Measurements from ENCODE around the gene CLDN11.

CLDN11 gene

DNA sequence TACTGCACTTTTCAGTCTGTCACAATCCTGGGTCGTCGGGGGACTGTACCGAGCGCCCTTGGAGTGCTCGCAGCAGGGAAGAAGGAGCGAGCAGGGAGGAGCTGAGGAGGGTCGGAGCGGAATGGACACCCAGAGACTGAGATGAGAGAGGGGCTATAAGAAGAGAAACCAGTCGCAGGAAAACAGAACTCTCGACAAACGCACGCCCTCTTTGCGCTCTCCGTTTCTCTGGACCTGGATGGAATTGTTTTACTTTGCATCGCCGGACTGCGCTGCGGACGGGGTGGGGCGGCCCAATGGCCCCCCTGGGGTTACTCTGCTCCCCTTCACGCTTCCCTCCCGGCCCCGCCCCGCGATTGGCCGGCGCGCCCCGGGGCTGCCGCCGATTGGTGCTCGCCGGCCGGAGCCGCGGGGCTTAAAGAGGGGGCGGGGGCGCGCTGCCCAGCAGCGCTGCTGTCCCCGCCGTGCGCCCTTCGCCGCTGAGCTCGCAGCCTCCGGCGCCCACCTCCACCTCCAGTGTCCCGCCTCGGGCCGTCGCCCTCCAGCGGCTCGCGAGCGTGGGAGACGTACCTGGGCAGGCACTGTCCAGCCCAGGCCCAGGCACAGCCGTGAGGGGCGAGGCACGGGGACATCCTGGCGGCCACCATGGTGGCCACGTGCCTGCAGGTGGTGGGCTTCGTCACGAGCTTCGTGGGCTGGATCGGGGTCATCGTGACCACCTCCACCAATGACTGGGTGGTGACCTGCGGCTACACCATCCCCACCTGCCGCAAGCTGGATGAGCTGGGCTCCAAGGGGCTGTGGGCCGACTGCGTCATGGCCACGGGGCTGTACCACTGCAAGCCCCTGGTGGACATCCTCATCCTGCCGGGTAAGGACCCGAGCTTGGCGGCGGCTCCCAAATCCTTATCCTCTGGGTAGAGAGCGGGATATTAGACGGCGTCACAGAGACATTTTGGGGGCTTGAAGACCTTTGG is at the start of gene CLDN11:
Gene CLDN11, plus strand, starts transcription at position 447 of the 977 bp plus-strand sequence. Its CDS starts 199 bp downstream, at position 646.
- peak in 48 of 58 donors; percentile 16 to 83 (median 56) for DNase-seq

DNA sequence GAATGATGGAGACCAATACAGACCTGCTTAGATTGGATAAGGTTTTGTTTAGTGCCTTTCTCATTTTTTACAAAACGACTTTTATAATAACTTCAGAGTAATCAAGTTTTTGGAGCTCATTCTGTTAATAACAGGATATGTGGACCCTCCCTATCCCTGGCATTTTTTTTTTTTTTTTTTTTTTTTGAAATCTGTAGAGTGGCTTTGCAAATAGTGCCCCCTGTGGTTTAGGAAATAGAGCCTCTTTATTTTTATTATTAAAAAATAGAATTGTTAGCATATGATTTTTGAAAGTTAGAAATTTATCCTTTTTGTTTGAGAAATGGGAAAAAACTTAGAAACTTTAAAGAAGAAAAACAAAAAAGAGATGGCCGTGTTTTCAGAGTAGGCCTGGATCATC is 49.7 kb upstream of the CLDN11 start:
- no peak for DNase-seq

DNA sequence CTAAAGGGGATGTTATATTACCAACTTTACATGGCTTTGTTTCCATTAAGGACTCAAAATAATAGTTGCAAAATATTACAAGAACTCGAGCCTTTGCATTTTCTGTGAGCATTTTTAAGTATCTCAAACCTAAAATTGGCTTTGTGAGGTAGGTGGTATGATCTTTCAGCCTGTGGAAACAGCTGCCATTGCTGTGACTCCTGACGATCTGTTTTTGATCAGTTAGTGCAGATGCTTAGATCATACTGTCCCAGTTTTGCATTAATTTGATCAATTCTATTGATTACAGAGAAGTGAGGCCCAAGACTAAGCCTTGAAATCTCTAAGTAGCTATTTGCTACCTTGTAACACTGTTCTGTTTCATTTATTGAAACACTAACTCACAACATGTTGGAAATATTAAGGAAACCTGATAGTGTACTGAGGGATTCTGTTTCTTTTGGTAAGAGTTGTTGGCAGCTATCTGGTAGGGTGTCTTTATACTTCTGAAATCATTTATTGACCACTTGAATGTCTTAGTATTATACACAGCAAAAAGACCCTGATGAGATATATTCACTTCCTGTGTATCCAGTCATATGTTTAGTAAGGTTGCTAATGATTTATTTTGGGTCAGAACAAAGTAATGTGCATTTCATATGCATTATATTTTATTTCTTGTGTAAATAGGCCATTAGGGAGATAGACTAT is 46.3 kb upstream of the CLDN11 start:
- DNase-seq, result no peak

DNA sequence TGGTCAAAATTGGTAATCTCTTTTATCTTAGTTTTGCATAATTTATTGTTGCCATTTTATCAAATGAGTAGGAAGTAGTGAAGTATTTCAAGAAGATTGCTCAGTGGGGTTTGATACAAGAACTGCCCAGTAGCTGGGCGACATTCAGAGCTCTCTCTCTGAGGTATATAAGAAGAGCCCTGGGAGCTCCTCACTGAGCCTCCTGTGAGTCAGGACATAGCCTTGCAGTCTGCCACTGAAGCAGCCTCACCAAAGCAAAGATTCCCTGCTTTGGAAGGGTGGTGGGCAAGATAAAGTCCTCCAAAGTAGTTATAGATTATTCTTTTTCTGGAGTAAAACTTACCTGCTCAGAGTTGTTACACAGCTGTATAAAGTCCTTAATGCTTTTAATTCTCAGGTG is 35.1 kb upstream of the CLDN11 start:
- DNase-seq, result no peak

DNA sequence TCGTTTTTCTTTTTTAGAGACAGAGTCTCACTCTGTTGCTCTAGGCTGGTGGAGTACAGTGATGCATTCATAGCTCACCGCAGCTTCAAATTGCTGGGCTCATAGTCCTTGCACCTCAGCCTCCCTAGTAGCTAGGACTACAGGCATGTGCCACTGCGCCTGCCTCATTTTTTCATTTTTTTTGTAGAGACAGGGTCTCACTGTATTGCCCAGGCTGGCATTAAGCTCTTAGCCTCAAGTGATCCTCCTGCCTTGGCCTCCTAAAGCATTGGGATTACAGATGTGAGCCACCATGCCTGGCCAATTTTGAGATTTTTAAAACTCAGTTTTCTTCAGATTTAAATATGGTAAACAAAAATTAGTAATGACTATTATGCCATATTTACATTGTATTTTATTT is 32.2 kb upstream of the CLDN11 start:
- DNase-seq, result no peak

DNA sequence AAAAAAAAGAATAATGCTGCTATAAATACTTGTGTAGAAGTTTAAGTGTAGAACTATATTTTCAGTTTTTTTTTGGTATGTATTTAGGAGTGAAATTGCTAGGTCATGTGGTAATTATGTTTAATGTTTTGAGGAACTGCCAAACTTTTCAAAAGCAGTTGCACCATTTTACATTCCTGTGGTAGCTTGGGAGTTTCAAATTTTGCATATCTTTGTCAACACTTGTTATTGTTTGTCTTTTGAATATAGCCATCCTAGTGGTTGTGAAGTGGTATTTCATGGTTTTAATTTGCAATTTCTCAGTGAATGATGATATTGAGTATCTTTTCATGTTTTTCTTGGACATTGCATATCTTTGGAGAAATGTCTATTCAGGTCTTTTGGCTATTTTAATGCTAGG is 30.7 kb upstream of the CLDN11 start:
- no peak for DNase-seq

DNA sequence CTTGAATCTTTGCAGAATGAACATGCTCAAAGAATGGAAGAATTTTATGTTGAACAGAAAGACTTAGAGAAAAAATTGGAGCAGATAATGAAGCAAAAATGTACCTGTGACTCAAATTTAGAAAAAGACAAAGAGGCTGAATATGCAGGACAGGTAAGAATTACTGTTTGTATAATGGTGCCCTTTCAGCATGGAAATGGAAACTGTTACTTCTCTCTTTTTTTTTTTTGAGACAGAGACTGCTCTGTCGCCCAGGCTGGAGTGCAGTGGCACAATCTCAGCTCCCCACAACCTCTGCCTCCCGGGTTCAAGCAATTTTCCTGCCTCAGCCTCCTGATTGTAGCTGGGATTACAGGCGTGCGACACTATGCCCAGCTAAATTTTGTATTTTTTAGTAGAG is 27.6 kb upstream of the CLDN11 start:
- no peak for DNase-seq

DNA sequence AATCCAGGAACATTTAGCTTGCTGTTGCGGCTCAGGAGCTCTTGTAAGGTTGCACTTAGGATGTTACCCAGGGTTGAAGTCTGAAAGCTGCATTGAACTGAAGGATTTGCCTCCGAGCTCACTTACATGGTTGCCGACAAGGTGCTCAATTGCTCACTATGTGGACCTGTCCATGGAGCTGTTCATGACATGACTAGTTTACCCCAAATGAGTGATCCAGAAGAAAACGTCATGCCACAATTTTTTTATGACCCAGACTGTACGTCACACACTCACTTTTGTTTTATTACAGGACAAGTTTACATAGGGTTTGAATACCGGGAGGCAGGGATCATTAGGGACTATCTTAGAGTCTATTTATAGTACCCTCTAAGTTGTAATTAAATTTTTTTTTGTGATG is 21.0 kb upstream of the CLDN11 start:
- no peak for DNase-seq

DNA sequence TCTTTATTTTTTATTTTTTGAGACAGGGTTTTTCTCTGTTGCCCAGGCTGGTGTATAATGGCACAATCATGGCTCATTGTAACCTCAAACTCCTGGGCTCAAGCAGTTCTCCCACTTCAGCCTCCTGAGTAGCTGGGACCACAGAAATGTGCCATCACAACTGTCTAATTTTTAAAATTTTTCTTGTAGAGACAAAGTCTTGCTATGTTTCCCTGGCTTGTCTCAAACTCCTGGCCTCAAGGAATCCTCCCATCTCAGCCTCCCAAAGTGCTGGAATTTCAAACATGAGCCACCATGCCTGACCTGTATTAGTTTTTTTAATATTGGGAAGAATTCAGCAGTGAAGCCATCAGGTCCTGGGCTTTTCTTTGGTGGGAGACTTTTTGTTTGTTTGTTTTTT is 13.6 kb upstream of the CLDN11 start:
- no peak for DNase-seq

DNA sequence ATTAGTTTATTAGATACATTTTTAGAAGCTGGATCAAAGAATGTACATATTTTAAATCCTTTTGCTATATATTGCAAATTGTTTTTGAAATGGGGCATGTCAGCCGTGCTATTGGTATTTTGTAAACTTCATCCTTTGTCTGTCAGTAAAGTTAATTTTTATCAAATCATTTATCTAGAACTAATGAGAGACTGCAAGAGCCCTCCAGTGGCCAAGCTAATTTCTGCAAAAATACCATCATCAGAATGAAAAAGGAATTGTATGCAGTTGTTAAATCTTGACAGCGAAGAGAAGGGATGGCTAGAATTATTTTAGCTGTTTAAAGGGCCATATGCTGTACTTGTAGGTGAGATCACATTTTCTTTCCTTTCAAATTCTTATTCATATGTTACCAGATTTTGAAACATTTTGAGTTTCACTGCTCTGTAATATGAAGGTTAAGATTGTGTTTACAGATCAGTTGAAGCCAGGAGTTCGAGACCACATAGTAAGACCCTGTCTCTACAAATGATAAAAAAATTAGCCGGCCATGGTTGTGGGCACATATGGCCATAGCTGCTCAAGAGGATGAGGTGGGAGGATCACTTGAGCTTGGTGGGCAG is 8.1 kb upstream of the CLDN11 start:
- DNase-seq, result peak in 1 of 58 donors; percentile 36

DNA sequence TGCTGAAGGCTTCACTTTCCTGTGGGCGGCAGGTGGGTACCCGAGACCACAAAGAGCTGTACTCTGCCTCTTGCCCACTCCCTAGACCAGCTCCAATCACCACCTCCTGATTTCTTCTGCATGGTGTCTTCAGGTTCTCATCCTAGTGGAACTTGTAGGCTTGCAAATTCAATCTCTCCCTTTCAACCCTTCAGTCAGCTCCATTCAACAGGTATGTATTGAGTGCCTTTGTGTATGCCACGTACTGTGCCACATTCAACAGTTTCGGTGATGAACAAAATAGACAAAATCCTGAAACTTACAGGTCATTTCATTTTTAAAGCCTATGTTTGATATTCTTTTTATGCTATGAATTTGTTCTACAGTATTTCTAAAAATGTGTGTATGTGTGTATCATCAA is 5.4 kb upstream of the CLDN11 start:
- DNase-seq, result no peak

DNA sequence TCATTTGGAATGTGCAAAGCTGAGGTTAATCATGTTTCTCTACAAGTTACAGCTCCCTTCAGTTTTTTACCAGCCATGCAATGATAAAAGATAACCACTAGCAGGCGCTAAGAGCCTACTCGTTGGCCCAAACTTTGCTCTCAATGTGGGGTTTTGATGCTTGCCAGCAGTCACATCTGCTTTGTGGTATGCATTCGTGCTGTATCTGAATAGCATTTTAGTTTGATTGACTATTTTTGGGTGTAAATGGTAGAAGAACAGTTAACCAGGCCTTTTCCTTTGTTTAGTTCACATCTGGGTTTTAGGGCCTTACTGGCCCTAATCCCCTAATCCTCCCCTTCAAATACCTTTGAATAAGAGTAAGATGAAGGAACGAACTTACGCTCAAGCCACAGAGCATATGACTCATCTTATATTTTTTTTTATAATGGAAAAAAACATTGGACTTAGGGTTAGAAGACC is 4.4 kb upstream of the CLDN11 start:
- peak in 27 of 58 donors; percentile 5 to 78 (median 36) for DNase-seq

DNA sequence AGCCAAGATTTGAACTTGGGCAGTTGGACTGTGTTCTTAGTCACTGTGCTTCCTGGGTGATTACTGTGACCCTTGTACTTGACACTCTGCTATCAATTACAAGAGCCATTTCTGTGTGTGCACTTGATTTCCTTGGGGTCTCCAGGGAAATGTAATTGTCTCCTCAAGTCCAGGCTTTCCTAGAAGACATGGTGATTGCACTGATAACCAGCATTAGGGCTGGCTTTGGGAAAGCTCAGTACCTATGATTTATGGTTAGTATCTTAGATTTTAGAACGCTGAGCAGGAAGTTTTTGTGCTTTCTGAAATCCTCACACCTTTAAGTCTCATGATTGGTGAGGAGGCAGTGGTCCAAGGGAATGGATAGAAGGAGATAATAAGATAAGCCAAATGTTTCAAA is 1.6 kb upstream of the CLDN11 start:
- DNase-seq, result no peak

DNA sequence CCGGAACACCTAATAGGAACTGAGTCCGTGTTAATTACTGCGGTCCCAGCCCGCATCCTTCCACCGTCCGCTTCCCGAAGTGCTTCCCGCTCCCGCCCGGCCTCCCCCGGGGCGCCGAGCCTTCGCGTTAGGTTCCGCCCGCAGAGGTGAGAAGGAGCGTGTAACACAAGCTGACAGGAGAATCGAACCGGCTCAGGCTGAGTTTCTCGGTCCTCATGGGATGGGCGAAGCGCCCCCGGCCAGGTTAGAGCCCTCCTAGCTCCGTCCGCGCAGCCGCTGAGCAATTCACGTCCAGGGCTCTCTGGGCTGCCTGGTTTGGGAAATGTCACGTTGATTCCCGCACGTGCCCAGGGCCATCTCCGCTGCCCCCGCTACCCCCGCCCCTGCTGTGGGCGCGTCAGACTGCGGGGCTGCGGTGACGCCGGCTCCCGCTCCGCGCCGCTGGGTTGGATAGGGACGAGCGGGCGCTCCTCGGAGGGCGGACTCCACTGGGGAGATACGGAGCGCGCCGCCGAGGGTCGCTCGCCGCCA is 954 bp downstream of the CLDN11 start:
- DNase-seq, result peak in 37 of 58 donors; percentile 7 to 86 (median 37)

DNA sequence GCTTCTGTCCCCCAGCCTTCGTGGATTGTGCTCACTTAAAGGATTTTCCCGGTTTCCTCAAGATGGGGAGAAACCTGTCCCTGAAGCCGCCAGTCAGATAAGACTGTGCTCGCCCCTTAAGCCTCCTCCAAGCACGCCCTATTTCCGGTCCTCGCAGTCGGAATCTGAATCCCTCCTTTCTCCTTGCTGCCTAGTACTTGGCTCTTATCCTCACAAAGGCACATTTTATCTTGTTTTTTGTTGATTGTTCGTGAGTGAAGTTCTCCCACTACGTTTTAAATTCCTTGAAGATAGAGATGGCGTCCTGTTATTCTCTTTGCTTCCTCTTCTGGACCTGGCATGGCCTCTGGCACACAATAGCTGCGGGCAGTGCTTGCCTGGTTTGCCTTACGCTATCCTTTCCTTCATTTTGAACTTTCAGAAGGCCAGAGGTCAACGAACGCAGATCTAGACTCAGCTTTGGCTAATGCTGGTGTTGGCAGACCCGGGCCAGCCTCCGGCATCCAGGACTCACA is 1.7 kb downstream of the CLDN11 start:
- peak in 1 of 58 donors; percentile 35 for DNase-seq

DNA sequence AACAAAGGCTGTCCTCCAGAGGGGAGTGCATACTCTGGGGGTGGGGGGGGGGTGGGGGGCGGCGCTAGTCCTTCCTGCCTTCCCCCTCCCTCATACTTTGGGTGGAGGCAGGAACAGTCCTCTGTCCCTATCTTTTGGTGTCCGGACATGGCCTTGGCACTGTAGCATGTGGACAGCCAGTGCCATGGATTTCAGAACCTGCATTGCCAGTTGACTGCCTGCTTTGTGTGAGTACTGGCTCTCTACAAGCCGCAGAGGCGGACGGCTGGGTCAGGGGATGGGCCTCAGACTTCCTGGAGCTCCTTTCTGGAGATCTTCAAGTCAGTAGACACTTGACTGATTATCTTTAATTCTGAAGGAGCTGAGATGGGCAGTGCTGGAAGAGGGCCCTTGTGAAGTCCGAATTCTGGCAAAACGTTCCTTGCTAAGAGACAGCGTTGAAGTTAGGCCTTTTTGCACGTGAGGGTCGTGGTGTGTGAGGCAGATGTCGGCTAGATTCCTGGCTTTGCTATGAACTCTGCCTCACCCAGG is 2.5 kb downstream of the CLDN11 start:
- peak in 44 of 58 donors; percentile 7 to 81 (median 44) for DNase-seq

DNA sequence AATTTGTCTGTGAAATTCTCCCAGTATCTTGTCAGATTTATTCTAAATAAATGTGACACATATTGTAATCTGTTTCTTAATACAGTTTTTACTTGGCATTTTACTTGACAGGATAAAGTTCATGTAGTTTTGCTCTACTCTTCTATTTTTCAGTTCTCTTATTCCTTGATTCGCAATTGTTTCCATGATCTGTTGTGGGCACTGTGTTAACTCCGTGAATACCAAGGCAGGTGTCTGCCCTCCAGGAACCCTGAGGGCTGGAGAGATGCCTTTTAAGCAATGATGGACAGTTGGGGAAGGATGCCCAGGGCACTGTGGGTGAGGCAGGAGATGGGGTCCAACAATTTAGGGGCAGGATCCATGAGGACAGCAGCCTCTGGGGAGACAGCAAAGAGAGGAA is 3.1 kb downstream of the CLDN11 start:
- DNase-seq, result no peak

DNA sequence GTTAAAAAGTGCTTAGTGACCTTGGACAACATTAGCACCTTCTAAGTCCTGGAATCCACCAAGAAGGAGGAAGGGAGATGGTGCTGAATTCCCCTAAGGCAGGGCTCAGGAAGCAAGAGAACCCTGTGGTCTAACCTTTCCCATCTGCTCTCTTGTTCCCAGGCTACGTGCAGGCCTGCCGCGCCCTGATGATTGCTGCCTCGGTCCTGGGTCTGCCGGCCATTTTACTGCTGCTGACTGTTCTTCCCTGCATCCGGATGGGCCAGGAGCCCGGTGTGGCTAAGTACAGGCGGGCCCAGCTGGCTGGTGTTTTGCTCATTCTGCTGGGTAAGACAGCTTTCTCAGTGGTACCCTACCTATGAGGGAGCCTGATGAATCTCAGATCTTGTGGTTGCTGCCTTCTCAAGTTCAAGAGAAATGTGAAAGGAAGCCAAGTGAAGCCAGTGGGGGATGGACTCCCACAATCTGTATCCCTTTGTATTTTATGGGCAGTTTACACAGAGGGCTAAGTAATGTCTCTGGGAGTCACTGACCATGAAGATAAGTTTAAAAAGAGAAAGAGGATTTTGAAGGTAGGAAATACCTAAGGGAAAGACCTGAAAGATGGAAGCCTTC is 4.4 kb downstream of the CLDN11 start:
- DNase-seq, result peak in 3 of 58 donors; percentile 9 to 17 (median 16)

DNA sequence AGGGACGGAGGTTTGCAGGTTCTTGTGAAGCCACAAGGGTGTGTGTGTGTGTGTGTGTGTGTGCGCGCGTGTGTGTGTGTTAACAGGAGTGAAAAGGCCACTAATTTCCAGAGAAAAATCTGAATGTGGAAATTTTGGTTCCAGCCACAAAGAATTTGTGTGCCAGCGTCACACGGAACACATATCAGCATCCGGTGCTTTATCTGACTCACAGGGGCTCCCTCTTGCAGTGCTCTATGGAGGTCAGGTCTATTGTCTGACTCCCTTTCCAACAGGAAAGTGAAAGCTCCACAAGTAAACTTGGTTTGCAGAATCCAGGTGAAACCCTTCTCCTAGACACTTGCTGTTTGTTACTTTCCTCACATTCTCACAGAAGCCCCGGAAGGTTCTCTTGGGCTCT is 6.2 kb downstream of the CLDN11 start:
- DNase-seq, result no peak

DNA sequence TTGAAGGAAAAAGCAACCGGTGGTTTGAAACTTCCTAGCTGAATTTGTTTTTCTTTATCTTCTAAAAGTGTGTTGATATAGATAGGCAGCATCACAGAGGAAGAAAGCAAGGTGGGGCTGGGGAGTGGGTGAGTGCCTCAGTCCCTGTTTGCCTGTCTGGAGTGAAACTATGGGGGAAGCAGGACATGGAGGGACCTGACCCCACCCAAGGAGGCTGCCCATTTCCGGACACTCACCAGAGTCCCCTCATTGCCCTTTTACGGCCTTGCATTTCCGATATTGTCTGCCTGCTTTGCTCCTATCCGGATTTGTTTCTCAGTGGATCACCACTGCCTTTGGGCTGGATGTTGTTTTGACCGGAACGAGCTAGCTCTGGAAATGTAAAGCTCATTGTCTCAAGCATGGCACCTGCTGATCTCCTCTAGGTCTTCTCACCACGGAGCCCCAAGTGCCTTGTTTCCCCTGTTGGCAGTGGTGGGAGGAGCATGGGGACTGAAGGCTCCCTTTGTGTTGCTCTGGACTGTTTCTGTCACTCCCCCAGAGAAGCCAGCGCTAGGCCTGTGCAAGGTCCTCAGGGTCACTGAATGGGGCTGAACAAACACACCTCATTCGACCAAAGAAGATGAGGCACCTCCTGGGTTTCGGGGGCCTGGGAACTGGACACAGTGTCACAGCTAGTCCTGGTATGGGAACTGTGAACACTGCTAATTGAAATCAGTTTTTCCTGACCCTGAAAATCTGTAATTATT is 7.0 kb downstream of the CLDN11 start:
- peak in 49 of 58 donors; percentile 17 to 90 (median 62) for DNase-seq

All from anterior cingulate cortex (tissue), 58 donors.